HG02885 (cell line): ENCODE results near the gene ANKRD65.

Experiments
- ATAC-seq: cut with Tn5 transposase; IDR thresholded peaks from one replicate; pipeline ENCODE4 v1.9.1; 2021; ENCODE audit warnings: mild to moderate bottlenecking; ENCODE audit not compliant: unreplicated experiment, poor library complexity

The ANKRD65 gene

DNA sequence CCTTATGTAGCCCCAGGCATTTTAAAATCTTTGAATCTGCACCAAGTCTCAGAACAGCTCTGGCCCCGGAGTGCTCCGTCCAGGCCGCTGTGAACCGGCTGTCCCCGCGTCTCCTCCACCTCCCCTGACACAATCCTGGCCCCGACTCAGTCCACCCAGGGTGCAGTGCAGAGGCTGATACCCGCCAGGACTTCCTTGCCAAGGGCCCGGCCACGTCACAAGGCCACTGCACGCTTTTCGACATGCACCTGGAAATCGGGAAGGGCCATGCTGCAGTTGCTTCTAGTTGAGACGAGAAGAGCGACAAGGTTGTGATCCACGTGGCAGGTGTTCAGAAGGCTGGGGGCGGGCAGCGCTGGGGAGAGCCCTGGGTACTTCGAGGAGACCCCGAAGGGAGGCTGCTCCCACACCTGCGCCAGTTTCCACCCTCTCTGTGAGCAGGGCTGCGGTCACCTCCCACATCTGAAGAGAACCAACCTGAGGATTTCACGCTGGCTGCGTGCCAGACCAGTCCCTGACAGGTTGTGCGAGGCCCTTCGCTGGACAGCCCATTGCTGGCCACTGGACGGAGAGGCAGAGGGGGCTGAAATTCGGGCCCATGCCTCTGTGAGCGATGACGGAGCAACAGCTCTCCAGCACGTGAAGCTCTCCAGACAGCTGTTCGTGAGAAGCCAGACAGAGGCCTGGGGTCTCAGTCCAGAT lies 21.1 kb upstream of the ANKRD65 start:
- no peak for ATAC-seq

GRCh38 chr1:1441002-1441888 lies 20.2 kb upstream of the ANKRD65 start:
- no peak for ATAC-seq

GRCh38 chr1:1440262-1441001 lies 19.4 kb upstream of the ANKRD65 start:
- no peak for ATAC-seq

- no peak for ATAC-seq
These were observed 18.6 kb upstream of the ANKRD65 start for GRCh38 chr1:1439546-1440261.

GRCh38 chr1:1438531-1439381 lies 17.7 kb upstream of the ANKRD65 start:
- ATAC-seq: no peak

GRCh38 chr1:1437904-1438376 lies 16.9 kb upstream of the ANKRD65 start:
- ATAC-seq: no peak

GRCh38 chr1:1437033-1437903 lies 16.2 kb upstream of the ANKRD65 start:
- ATAC-seq: no peak

DNA sequence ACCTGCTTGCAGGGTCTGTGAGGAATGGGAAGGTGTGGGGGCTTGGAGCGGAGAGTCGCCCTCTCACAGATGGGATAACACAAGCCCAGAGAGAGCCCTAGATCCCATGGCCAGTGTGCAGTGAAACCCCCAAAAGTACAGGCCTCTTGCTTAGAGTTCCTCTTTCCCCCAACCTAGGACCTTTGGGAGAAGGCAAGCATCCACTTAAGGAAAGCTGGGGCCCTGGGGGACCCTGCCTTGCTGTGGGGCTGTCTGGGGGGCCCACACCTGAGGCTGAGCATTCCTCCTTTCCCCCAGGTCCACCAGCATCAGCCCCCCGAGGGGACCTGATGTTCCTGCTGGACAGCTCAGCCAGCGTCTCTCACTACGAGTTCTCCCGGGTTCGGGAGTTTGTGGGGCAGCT lies 15.6 kb upstream of the ANKRD65 start:
- no peak for ATAC-seq

GRCh38 chr1:1435911-1436629 lies 15.0 kb upstream of the ANKRD65 start:
- ATAC-seq: no peak

- ATAC-seq: no peak
These were observed 14.2 kb upstream of the ANKRD65 start, which contains the start of gene VWA1 for GRCh38 chr1:1435106-1435903. VWA1 (plus strand) TSS chr1:1435690; CDS start chr1:1435749, 59 bp downstream.

DNA sequence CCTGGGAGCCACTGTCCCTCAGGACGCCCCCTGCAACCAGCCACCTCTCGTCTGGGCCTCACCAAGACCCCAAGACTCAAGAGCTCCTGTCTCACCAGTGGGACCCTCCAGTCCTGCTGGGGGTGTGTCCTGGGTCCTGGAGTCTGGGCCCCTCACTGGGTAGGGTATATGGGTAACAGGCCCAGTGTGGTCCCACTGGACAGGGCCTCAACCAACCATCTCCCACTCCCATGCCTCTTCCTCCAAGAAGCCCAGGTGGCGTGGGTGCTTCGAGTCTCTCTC lies 13.7 kb upstream of the ANKRD65 start:
- ATAC-seq: no peak

GRCh38 chr1:1434131-1434823 lies 13.2 kb upstream of the ANKRD65 start:
- no peak for ATAC-seq

DNA sequence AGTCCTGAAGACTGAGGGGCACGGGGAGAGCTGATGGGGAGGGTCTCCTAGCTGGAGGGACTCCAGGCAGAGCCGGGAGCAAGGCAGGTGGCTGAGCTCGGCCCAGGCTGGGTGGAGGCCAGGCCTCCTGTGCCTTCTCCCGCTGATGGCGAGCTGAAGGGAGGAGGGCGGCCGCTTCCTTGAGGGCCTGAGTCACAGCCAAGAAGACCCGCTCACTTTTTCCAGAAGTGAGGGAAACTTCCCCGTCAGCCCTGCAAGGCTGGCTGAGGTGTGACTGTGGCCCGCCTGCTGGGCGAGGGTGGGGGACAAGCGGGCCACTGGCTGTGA lies 12.7 kb upstream of the ANKRD65 start:
- no peak for ATAC-seq

- no peak for ATAC-seq
These were observed 12.1 kb upstream of the ANKRD65 start for GRCh38 chr1:1432951-1433803.

DNA sequence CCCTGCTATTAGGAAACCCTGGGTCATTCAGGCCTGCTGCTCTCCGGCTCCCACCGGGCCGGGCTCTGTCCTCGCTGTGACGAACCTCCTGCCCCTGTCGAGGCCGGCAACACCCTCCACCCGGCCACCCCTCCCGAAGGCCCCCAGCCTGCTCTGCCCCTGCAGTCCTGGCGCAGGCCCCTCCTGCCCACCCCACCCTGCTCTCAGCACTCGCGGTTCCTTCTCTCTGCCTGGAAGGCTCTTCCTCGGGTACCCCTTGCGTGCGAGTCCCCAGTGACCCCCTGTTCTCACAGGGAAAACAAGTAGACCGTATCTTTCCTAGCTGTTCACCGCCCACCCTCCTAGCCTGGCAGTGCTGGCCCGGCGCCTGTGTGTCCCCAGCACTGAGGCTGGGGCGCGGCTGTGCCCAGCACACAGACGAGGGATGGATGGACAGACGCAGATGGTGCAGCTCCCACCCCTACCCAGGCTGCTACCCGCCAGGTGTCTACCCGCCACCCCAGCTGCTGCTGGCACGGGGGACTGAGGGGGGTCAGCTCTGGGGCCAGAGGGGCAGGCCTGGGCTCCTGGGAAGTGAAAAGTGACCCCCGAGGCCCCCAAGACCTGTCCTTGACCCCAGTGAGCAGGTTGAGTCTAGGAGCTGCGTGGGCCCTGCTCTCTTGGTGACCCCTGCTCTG lies 11.3 kb upstream of the ANKRD65 start:
- no peak for ATAC-seq
